Endothelial cell of umbilical vein (primary cell): ENCODE measurements around the gene LRCH2. TPM values are rescaled to one million over a fixed set of nuclear protein-coding genes. Genes with fewer than 3 reads are reported as not detected.

Source experiments
- BruUV-seq: library from RNA; stranded (reverse); fragments of 400-500 nt; replicated peaks from 2 replicates; lab custom pipeline; 2021; lab: Mats Ljungman, UMichigan
- CTCF ChIA-PET: fragments of 300-600, 350-600 bp; sonication (Branson Sonifier 250); formaldehyde crosslinking; loops from one replicate; lab custom pipeline; 2021; ENCODE audit warnings: antibody characterized with exemption, inconsistent platforms; lab: Charles Lee
- POLR2A ChIA-PET: fragments of 300-600, 350-600 bp; sonication (Branson Sonifier 250); formaldehyde crosslinking; loops from one replicate; lab custom pipeline; 2021; ENCODE audit warnings: antibody characterized with exemption, inconsistent platforms; lab: Charles Lee
- DNase-seq: peaks from one replicate; pipeline ENCODE4 v3.0.0-alpha.2; 2011; ENCODE audit warnings: low read depth, low spot score
- FAIRE-seq: peaks from 2 replicates; lab custom pipeline; 2011; peaks lifted over from hg19 to GRCh38; lab: Jason Lieb, UNC
- H2AFZ ChIP-seq: 2 replicates; pipeline ENCODE4 v1.6.0; 2012; ENCODE audit warnings: low read depth, low read length, control low read depth, inconsistent platforms
- H3K27ac ChIP-seq: 2 replicates; pipeline ENCODE4 v1.5.1; 2011; ENCODE audit warnings: low read depth, mild to moderate bottlenecking, control low read depth, low read length, moderate library complexity; ENCODE audit not compliant: insufficient read depth
- H3K27me3 ChIP-seq, 2 experiments: 2 replicates each; pipeline versions ENCODE4 v1.6.0 to v1.6.1; 2011; ENCODE audit warnings: low read length in 2 of 2, mixed read lengths in 1 of 2; ENCODE audit not compliant: control insufficient read depth in 2 of 2, insufficient read depth in 2 of 2
- H3K36me3 ChIP-seq, 2 experiments: 2 replicates in 1 of 2; 3 replicates in 1 of 2; pipeline ENCODE4 v1.5.1; 2011; ENCODE audit warnings: low read length in 2 of 2, mild to moderate bottlenecking in 1 of 2, moderate library complexity in 1 of 2; ENCODE audit not compliant: control insufficient read depth in 2 of 2, insufficient read depth in 2 of 2; ENCODE audit errors: extremely low read depth in 1 of 2
- H3K4me1 ChIP-seq: 3 replicates; pipeline ENCODE4 v1.5.1; 2011; ENCODE audit warnings: mild to moderate bottlenecking, low read length; ENCODE audit not compliant: control insufficient read depth, insufficient read depth; ENCODE audit errors: extremely low read depth
- H3K4me2 ChIP-seq: 2 replicates; pipeline ENCODE4 v1.6.1; 2011; ENCODE audit warnings: low read length, control low read depth, mixed read lengths; ENCODE audit not compliant: insufficient read depth
- H3K4me3 ChIP-seq, 3 experiments: fragments of 200-600 bp in 1 of 3; sonication (generic), shearing (Covaris generic) in 1 of 3; replicated peaks in 1 of 3; 2 replicates each; pipeline ENCODE4 v1.5.1; 2011 to 2016; ENCODE audit warnings: control low read depth in 3 of 3, low read length in 3 of 3, mild to moderate bottlenecking in 2 of 3, inconsistent platforms in 1 of 3, low read depth in 1 of 3, moderate library complexity in 1 of 3; ENCODE audit not compliant: insufficient read depth in 1 of 3
- H3K79me2 ChIP-seq: 2 replicates; pipeline ENCODE4 v1.6.0; 2012; ENCODE audit warnings: low read length, inconsistent platforms; ENCODE audit not compliant: control insufficient read depth, insufficient read depth
- H3K9ac ChIP-seq: replicated peaks from 2 replicates; pipeline ENCODE3; 2011; ENCODE audit warnings: low read length, control low read depth; ENCODE audit not compliant: insufficient read depth; ENCODE audit errors: extremely low read depth
- H3K9me1 ChIP-seq: replicated peaks from 3 replicates; pipeline ENCODE4 v1.6.0; 2011; ENCODE audit warnings: mild to moderate bottlenecking, low read length; ENCODE audit not compliant: control insufficient read depth, insufficient read depth; ENCODE audit errors: extremely low read depth
- H3K9me3 ChIP-seq: replicated peaks from 2 replicates; pipeline ENCODE4 v1.5.1; 2012; ENCODE audit warnings: low read length, inconsistent platforms; ENCODE audit not compliant: control insufficient read depth, insufficient read depth
- H4K20me1 ChIP-seq: replicated peaks from 2 replicates; pipeline ENCODE3; 2011; ENCODE audit warnings: mild to moderate bottlenecking, low read length; ENCODE audit not compliant: control insufficient read depth, insufficient read depth; ENCODE audit errors: extremely low read depth
- EZH2 ChIP-seq: IDR thresholded peaks from 2 replicates; pipeline ENCODE4 v1.6.1; 2012; ENCODE audit warnings: borderline replicate concordance, low read depth, mild to moderate bottlenecking, moderate library complexity, low read length, inconsistent platforms; ENCODE audit not compliant: severe bottlenecking
- FOS ChIP-seq: IDR thresholded peaks from 2 replicates; pipeline ENCODE4 v1.6.1; 2011; ENCODE audit warnings: mild to moderate bottlenecking, low read length, moderate library complexity, borderline replicate concordance; ENCODE audit not compliant: insufficient read depth
- GATA2 ChIP-seq: IDR thresholded peaks from 2 replicates; pipeline ENCODE4 v1.7.0; 2011; ENCODE audit warnings: low read depth, mild to moderate bottlenecking, moderate library complexity, mixed read lengths, low read length; ENCODE audit not compliant: insufficient read length, insufficient read depth
- JUN ChIP-seq: IDR thresholded peaks from 2 replicates; pipeline ENCODE4 v1.6.1; 2011; ENCODE audit warnings: borderline replicate concordance, low read depth; ENCODE audit not compliant: insufficient read length, insufficient read depth
- MYC ChIP-seq: IDR thresholded peaks from one replicate; pipeline ENCODE4 v1.6.1; 2011; ENCODE audit warnings: mild to moderate bottlenecking, low read depth, low read length
- POLR2A ChIP-seq: IDR thresholded peaks from 2 replicates; pipeline ENCODE4 v1.6.1; 2012; ENCODE audit warnings: low read depth, mild to moderate bottlenecking, control low read depth, low read length
- POLR2AphosphoS5 ChIP-seq: IDR thresholded peaks from 2 replicates; pipeline ENCODE4 v1.6.1; 2012; ENCODE audit warnings: low read depth, mild to moderate bottlenecking, control low read depth, low read length, moderate library complexity; ENCODE audit not compliant: insufficient read depth
- dilution Hi-C: fragments of 300-500 bp; cut with MboI; formaldehyde crosslinking; loops from one replicate; pipeline ENCODE4 v1.15.0; 2019; ENCODE audit warnings: low sequenced_read_pairs; ENCODE audit not compliant: extremely low pct_ligation_motif_present
- intact Hi-C: fragments of 100-400 bp; cut with micrococcal nuclease; formaldehyde crosslinking; loops from one replicate; pipeline ENCODE4 v1.10.0; 2022
- polyA plus RNA-seq, 4 experiments: library from polyadenylated mRNA; depleted of rRNA in 3 of 4; stranded (reverse) in 3 of 4; unstranded in 1 of 4; fragments of >200 nt; gene quantifications; 2 replicates each; pipeline versions ENCODE4 v1.2.1 to v1.2.3, GENCODE V29; 2011 to 2012; ENCODE audit warnings: missing spikeins in 1 of 4
- total RNA-seq: library from RNA; stranded (reverse); gene quantifications from 2 replicates; pipeline ENCODE4 v1.2.3, GENCODE V29; 2021
- TF ChIP-seq, protein P1 (sequence below): IDR thresholded peaks from 2 replicates; pipeline ENCODE4 v1.6.1; 2011; ENCODE audit not compliant: insufficient read depth, insufficient read length
- TF ChIP-seq, protein P2 (sequence below), 2 donors: IDR thresholded peaks; 1 replicate in 1 of 2; 2 replicates in 1 of 2; pipeline ENCODE4 v1.5.1; 2011; ENCODE audit warnings: low read length in 2 of 2, mild to moderate bottlenecking in 2 of 2, moderate library complexity in 2 of 2, control low read depth in 1 of 2, inconsistent platforms in 1 of 2, low read depth in 1 of 2; ENCODE audit not compliant: insufficient read depth in 1 of 2; ENCODE audit errors: extremely low read depth in 1 of 2

LRCH2 gene
- total and polyA plus RNA-seq, 2 donors (not counting 3 experiments of a cell fraction or from before 2014, with no cell fraction given) = 1.1 to 4.6 TPM

DNA sequence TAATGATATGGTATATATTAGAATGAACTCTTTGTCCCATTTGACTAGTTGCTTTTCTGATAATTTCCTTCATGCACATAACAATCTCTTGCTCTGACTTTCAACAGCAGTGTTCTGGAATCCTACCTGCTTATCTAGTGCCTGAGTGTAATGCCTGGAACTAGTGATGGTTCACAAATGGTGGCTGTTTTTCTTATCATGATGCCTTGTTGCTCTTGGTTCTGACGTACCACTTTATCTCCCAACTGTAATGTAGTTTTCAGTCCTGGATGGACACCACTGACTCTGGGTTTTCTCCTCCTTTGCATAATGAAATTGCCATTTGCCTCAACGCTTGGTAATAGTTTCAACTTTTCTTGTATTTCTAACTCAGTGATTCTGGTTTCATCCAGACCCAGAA lies 30.1 kb upstream of the LRCH2 start:
- no TSS peak for BruUV-seq
- intact Hi-C loops (no loop called here), dilution Hi-C loops (no loop called here)
- H3K79me2 ChIP-seq = no peaks in the 10 kb centered on the region
- H3K4me3 ChIP-seq = no peak overlapping the region
- DNase-seq (no peak), FAIRE-seq (no peak)
- no peak overlapping the region for H3K4me2 ChIP-seq
- ChIA-PET CTCF (no interaction called here), POLR2A (no interaction called here)
- no peaks in the 10 kb centered on the region for H3K9me1 ChIP-seq
- no peak overlapping the region for H3K9ac ChIP-seq
- no peaks in the 10 kb centered on the region for H3K36me3 ChIP-seq
- no peak for TF ChIP-seq FOS
- TF ChIP-seq POLR2AphosphoS5 = no peak
- TF ChIP-seq JUN = no peak
- TF ChIP-seq, protein P1, sequence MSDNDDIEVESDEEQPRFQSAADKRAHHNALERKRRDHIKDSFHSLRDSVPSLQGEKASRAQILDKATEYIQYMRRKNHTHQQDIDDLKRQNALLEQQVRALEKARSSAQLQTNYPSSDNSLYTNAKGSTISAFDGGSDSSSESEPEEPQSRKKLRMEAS = no peak
- TF ChIP-seq MYC = no peak
- no peak overlapping the region for H2AFZ ChIP-seq
- H3K4me1 ChIP-seq = no peaks in the 10 kb centered on the region
- no peaks in the 10 kb centered on the region for H4K20me1 ChIP-seq
- H3K9me3 ChIP-seq = no peaks in the 10 kb centered on the region
- H3K27me3 ChIP-seq = no peaks in the 10 kb centered on the region
- no peak overlapping the region for H3K27ac ChIP-seq

DNA sequence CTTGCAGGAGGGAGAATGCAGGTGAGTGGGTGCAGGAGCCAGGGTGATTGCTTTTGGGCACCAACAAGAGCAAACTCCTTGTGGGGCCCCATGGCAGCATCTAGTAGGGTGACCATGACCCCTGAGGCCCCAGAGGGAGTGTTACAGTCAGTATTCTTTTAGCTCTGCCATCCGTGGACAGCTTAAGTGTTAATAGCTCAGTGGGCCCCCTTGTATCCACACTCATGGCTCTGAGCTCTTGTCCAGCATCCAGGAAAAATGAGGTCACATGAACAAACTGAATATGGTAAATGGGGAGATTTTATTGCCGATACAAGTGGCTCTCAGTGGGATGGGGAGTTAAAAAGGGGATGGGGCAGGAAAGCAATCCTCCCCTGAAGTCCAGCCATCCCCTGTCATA lies 27.3 kb upstream of the LRCH2 start:
- POLR2A ChIA-PET = no interaction called here
- H3K4me2 ChIP-seq = no peak overlapping the region
- DNase-seq (no peak), FAIRE-seq (no peak)
- no peak overlapping the region for H2AFZ ChIP-seq
- TF ChIP-seq EZH2 = no peak
- TF ChIP-seq FOS = no peak
- no peak for TF ChIP-seq GATA2
- no peak for TF ChIP-seq POLR2A
- TF ChIP-seq JUN = no peak
- TF ChIP-seq POLR2AphosphoS5 = no peak
- TF ChIP-seq, protein P2, sequence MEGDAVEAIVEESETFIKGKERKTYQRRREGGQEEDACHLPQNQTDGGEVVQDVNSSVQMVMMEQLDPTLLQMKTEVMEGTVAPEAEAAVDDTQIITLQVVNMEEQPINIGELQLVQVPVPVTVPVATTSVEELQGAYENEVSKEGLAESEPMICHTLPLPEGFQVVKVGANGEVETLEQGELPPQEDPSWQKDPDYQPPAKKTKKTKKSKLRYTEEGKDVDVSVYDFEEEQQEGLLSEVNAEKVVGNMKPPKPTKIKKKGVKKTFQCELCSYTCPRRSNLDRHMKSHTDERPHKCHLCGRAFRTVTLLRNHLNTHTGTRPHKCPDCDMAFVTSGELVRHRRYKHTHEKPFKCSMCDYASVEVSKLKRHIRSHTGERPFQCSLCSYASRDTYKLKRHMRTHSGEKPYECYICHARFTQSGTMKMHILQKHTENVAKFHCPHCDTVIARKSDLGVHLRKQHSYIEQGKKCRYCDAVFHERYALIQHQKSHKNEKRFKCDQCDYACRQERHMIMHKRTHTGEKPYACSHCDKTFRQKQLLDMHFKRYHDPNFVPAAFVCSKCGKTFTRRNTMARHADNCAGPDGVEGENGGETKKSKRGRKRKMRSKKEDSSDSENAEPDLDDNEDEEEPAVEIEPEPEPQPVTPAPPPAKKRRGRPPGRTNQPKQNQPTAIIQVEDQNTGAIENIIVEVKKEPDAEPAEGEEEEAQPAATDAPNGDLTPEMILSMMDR (IDR thresholded peaks at IDR 0.05; ENCODE audit: extremely low read depth in 1 of 2, insufficient read depth in 1 of 2, low read depth in 1 of 2, low read length in 2 of 2) = no peak
- TF ChIP-seq MYC = no peak
- TF ChIP-seq, protein P1 = no peak
- no peak overlapping the region for H3K9ac ChIP-seq
- intact Hi-C loops (no loop called here), dilution Hi-C loops (no loop called here)
- no peaks in the 10 kb centered on the region for H3K27me3 ChIP-seq
- H4K20me1 ChIP-seq = no peaks in the 10 kb centered on the region
- H3K9me3 ChIP-seq = no peaks in the 10 kb centered on the region
- BruUV-seq = no TSS peak
- no peaks in the 10 kb centered on the region for H3K9me1 ChIP-seq
- CTCF ChIA-PET = interaction anchor here (0.7 kb wide), 1 partner anchor 304 kb away, joined by 3 read pairs; no protein-coding TSS in a partner anchor
- no peaks in the 10 kb centered on the region for H3K36me3 ChIP-seq
- no peak overlapping the region for H3K27ac ChIP-seq
- no peak overlapping the region for H3K4me3 ChIP-seq
- H3K4me1 ChIP-seq = no peaks in the 10 kb centered on the region
- H3K79me2 ChIP-seq = no peaks in the 10 kb centered on the region
